ENCODE measurements around the gene FAM200B.

FAM200B gene

GRCh38 chr4:15690020-15690809 is 8.6 kb downstream of the FAM200B start:
- DNase-seq (ENCODE audit: low spot score in 2 of 2) = no peak
- no peak for ATAC-seq (replicated peaks; ENCODE audit: extremely low read depth, poor library complexity, severe bottlenecking)
- no peak overlapping the region for H3K4me3 Mint-ChIP-seq

GRCh38 chr4:15691346-15692135 is 9.9 kb downstream of the FAM200B start:
- Mint-ChIP-seq H3K27me3 (peaks cover under 1% of the 10 kb centered on the region), H3K4me1 (no peaks in the 10 kb centered on the region), H3K9me3 (no peaks in the 10 kb centered on the region), H3K27ac (ENCODE audit: low read depth) (no peak overlapping the region), H3K4me3 (no peak overlapping the region), H3K36me3 (ENCODE audit: insufficient read depth) (peaks cover 15% of the 10 kb centered on the region)
- DNase-seq (ENCODE audit: low spot score in 2 of 2) (no peak), ATAC-seq (replicated peaks; ENCODE audit: extremely low read depth, poor library complexity, severe bottlenecking) (no peak)

More at GRCh38 chr4:15690020-15690809, 8.6 kb downstream of the FAM200B start:
- Mint-ChIP-seq H3K36me3 (ENCODE audit: insufficient read depth) (peaks cover 21% of the 10 kb centered on the region), H3K9me3 (no peaks in the 10 kb centered on the region), H3K4me1 (peaks cover 3% of the 10 kb centered on the region), H3K27me3 (no peaks in the 10 kb centered on the region), H3K27ac (ENCODE audit: low read depth) (no peak overlapping the region)

GRCh38 chr4:15692602-15693001 is 11.0 kb downstream of the FAM200B start:
- DNase-seq (ENCODE audit: low spot score in 2 of 2) (no peak), ATAC-seq (replicated peaks; ENCODE audit: extremely low read depth, poor library complexity, severe bottlenecking) (no peak)
- Mint-ChIP-seq H3K36me3 (ENCODE audit: insufficient read depth) (peaks cover 6% of the 10 kb centered on the region), H3K4me3 (no peak overlapping the region), H3K4me1 (peaks cover 6% of the 10 kb centered on the region), H3K27me3 (peaks cover 11% of the 10 kb centered on the region), H3K27ac (ENCODE audit: low read depth) (no peak overlapping the region), H3K9me3 (no peaks in the 10 kb centered on the region)

DNA sequence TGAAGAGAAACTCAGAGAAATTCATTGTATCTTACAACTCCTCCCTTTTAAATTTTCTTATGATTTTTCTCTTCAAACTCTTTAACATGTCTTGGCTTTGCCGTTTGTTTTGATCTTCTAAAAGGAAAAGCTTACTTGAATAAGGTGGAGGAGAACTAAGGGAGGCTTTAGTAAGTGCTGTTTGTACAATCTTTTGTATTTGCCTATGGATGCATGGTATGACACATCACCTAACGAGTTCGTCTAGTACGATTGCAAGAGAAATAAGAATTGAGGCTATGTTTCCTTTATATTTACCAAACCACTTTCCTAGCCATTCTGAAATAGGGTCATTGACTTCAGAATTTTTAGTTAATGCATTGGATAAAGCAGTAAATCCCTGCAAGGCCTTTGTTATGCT is 12.8 kb downstream of the FAM200B start:
- ATAC-seq (replicated peaks; ENCODE audit: extremely low read depth, poor library complexity, severe bottlenecking) (no peak), DNase-seq (ENCODE audit: low spot score in 2 of 2) (no peak)
- peaks cover 2% of the 10 kb centered on the region for H3K36me3 Mint-ChIP-seq (ENCODE audit: insufficient read depth)
- no peak overlapping the region for H3K4me3 Mint-ChIP-seq
- peaks cover 6% of the 10 kb centered on the region for H3K4me1 Mint-ChIP-seq
- H3K9me3 Mint-ChIP-seq = no peaks in the 10 kb centered on the region
- no peak overlapping the region for H3K27ac Mint-ChIP-seq (ENCODE audit: low read depth)
- H3K27me3 Mint-ChIP-seq = peaks cover 27% of the 10 kb centered on the region

GRCh38 chr4:15695240-15695699 is 13.6 kb downstream of the FAM200B start:
- DNase-seq (ENCODE audit: low spot score in 2 of 2) = no peak

GRCh38 chr4:15695729-15696128 is 14.1 kb downstream of the FAM200B start:
- no peak for DNase-seq (ENCODE audit: low spot score in 2 of 2)
- Mint-ChIP-seq H3K27me3 (peaks cover 38% of the 10 kb centered on the region), H3K9me3 (no peaks in the 10 kb centered on the region), H3K27ac (ENCODE audit: low read depth) (no peak overlapping the region), H3K4me3 (no peak overlapping the region), H3K4me1 (peaks cover 6% of the 10 kb centered on the region), H3K36me3 (ENCODE audit: insufficient read depth) (no peaks in the 10 kb centered on the region)
- no peak for ATAC-seq (replicated peaks; ENCODE audit: extremely low read depth, poor library complexity, severe bottlenecking)

More at GRCh38 chr4:15695240-15695699, 13.6 kb downstream of the FAM200B start:
- no peak for ATAC-seq (replicated peaks; ENCODE audit: extremely low read depth, poor library complexity, severe bottlenecking)
- no peaks in the 10 kb centered on the region for H3K9me3 Mint-ChIP-seq
- peaks cover 35% of the 10 kb centered on the region for H3K27me3 Mint-ChIP-seq
- peaks cover 6% of the 10 kb centered on the region for H3K4me1 Mint-ChIP-seq
- H3K4me3 Mint-ChIP-seq = no peak overlapping the region
- H3K36me3 Mint-ChIP-seq (ENCODE audit: insufficient read depth) = peaks cover under 1% of the 10 kb centered on the region
- no peak overlapping the region for H3K27ac Mint-ChIP-seq (ENCODE audit: low read depth)

DNA sequence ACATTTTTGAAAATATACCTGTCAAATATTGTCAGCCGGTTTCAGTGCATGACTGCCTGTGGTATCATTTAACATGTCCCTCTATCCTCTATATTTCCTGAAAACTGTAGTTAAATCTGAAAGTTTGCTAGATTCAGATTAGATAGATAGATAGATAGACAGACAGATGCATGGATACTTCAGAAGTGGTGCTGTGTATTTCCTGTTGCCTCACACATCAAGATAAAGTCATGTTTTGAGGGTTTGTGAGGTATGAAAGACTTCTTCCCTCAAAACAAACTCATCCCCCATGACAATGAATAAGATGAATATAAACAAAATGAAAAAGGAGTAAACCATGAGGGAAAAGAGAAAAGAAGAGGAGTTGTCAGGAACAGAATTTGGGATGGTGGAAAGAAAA is 15.2 kb downstream of the FAM200B start:
- no peaks in the 10 kb centered on the region for H3K9me3 Mint-ChIP-seq
- DNase-seq (ENCODE audit: low spot score in 2 of 2) (no peak), ATAC-seq (replicated peaks; ENCODE audit: extremely low read depth, poor library complexity, severe bottlenecking) (no peak)
- peaks cover 38% of the 10 kb centered on the region for H3K27me3 Mint-ChIP-seq
- no peaks in the 10 kb centered on the region for H3K36me3 Mint-ChIP-seq (ENCODE audit: insufficient read depth)
- H3K4me1 Mint-ChIP-seq = peaks cover 6% of the 10 kb centered on the region
- H3K4me3 Mint-ChIP-seq = no peak overlapping the region
- peak overlapping the region; percentile 20 for H3K27ac Mint-ChIP-seq (ENCODE audit: low read depth)

DNA sequence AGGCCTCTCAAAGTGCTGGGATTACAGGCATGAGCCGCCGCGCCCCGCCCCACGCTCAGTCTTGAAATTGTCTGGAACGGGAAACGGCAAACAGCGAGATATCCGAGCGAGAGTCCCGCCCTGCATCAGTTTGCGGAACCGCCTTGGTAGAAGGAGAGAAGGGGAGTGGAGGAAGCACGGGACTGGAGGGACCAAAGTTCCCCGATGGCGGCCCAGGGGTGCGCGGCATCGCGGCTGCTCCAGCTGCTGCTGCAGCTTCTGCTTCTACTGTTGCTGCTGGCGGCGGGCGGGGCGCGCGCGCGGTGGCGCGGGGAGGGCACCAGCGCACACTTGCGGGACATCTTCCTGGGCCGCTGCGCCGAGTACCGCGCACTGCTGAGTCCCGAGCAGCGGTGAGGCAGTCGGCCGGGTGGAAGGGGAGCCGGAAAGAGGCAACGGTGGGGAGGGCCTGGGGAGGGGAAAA is 21.3 kb downstream of the FAM200B start, which contains the start of gene BST1:
Gene BST1 (plus strand): TSS at position 125 of the 463 bp plus-strand sequence. CDS start 80 bp downstream, at position 205.
- Mint-ChIP-seq H3K4me1 (peaks cover 13% of the 10 kb centered on the region), H3K27me3 (peaks cover 26% of the 10 kb centered on the region), H3K27ac (ENCODE audit: low read depth) (no peak within 1 kb of the TSS), H3K9me3 (no peaks in the 10 kb centered on the region), H3K36me3 (ENCODE audit: insufficient read depth) (peaks cover 5% of the 10 kb centered on the region), H3K4me3 (peak within 1 kb of the TSS; percentile 83)
- ATAC-seq (replicated peaks; ENCODE audit: extremely low read depth, poor library complexity, severe bottlenecking) (peak; percentile 76), DNase-seq (ENCODE audit: low spot score in 2 of 2) (peak; percentile 29 to 37)

- ATAC-seq (replicated peaks; ENCODE audit: extremely low read depth, poor library complexity, severe bottlenecking) (no peak), DNase-seq (ENCODE audit: low spot score in 2 of 2) (no peak)
- Mint-ChIP-seq H3K36me3 (ENCODE audit: insufficient read depth) (peaks cover 5% of the 10 kb centered on the region), H3K27me3 (peaks cover 22% of the 10 kb centered on the region), H3K4me1 (peaks cover 13% of the 10 kb centered on the region), H3K9me3 (no peaks in the 10 kb centered on the region), H3K4me3 (peak overlapping the region; percentile 83), H3K27ac (ENCODE audit: low read depth) (no peak overlapping the region)
Observed at GRCh38 chr4:15703439-15703838, 21.8 kb downstream of the FAM200B start.

DNA sequence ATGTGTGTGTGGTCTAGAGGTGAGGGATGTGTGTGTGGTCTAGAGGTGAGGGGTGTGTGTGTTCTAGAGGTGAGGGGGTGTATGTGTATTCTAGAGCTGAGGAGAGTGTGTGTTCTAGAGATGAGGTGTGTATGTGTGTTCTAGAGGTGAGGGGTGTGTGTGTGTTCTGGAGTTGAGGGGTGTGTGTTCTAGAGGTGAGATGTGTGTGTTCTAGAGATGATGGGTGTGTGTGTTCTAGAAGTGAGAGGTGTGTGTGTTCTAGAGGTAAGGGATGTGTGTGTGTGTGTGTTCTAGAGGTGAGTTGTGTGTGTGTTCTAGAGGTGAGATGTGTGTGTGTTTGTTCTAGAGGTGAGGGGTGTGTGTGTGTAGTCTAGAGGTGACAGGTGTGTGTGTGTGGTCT is 22.5 kb downstream of the FAM200B start:
- no peak for ATAC-seq (replicated peaks; ENCODE audit: extremely low read depth, poor library complexity, severe bottlenecking)
- H3K27me3 Mint-ChIP-seq = peaks cover 15% of the 10 kb centered on the region
- DNase-seq (ENCODE audit: low spot score in 2 of 2) = no peak
- H3K27ac Mint-ChIP-seq (ENCODE audit: low read depth) = no peak overlapping the region
- H3K4me3 Mint-ChIP-seq = peak overlapping the region; percentile 83
- peaks cover 13% of the 10 kb centered on the region for H3K4me1 Mint-ChIP-seq
- H3K36me3 Mint-ChIP-seq (ENCODE audit: insufficient read depth) = peaks cover 5% of the 10 kb centered on the region
- H3K9me3 Mint-ChIP-seq = no peaks in the 10 kb centered on the region

GRCh38 chr4:15706646-15707362 is 25.2 kb downstream of the FAM200B start:
- no peak for DNase-seq (ENCODE audit: low spot score in 2 of 2)
- Mint-ChIP-seq H3K4me3 (no peak overlapping the region), H3K27me3 (no peaks in the 10 kb centered on the region), H3K27ac (ENCODE audit: low read depth) (no peak overlapping the region), H3K36me3 (ENCODE audit: insufficient read depth) (peaks cover 5% of the 10 kb centered on the region), H3K9me3 (no peaks in the 10 kb centered on the region), H3K4me1 (peaks cover 13% of the 10 kb centered on the region)
- ATAC-seq (replicated peaks; ENCODE audit: extremely low read depth, poor library complexity, severe bottlenecking) = no peak

GRCh38 chr4:15707363-15707715 is 25.7 kb downstream of the FAM200B start:
- Mint-ChIP-seq H3K4me3 (no peak overlapping the region), H3K27ac (ENCODE audit: low read depth) (no peak overlapping the region), H3K9me3 (no peaks in the 10 kb centered on the region), H3K4me1 (peaks cover 13% of the 10 kb centered on the region), H3K36me3 (ENCODE audit: insufficient read depth) (peaks cover 5% of the 10 kb centered on the region), H3K27me3 (no peaks in the 10 kb centered on the region)
- ATAC-seq (replicated peaks; ENCODE audit: extremely low read depth, poor library complexity, severe bottlenecking) (no peak), DNase-seq (ENCODE audit: low spot score in 2 of 2) (no peak)

Measured in central memory CD8-positive, alpha-beta T cell (primary cell).